HG02642 (cell line): ENCODE measurements around the gene APOOL.
A peak's percentile ranks its signal among the peaks of the same experiment; 100 is the strongest.
"Not testable (repeated sequence)": the region's sequence is repeated elsewhere in the genome, so short reads cannot be mapped to it uniquely, and the experiment has no call there.

ENCODE experiments used
- ATAC-seq: cut with Tn5 transposase; IDR thresholded peaks from one replicate; pipeline ENCODE4 v1.9.1; 2021; ENCODE audit warnings: mild to moderate bottlenecking; ENCODE audit not compliant: unreplicated experiment, poor library complexity

Gene APOOL

DNA sequence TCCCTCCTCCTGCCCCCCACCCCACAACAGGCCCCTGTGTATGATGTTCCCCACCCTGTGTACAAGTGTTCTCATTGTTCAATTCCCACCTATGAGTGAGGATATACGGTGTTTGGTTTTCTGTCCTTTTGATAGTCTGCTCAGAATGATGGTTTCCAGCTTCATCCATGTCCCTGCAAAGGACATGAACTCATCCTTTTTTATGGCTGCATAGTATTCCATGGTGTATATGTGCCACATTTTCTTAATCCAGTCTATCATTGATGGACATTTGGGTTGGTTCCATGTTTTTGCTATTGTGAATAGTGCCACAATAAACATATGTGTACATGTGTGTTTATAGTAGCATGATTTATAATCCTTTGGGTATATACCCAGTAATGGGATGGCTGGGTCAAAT lies 73.6 kb downstream of the APOOL start:
- not testable (repeated sequence) for ATAC-seq

DNA sequence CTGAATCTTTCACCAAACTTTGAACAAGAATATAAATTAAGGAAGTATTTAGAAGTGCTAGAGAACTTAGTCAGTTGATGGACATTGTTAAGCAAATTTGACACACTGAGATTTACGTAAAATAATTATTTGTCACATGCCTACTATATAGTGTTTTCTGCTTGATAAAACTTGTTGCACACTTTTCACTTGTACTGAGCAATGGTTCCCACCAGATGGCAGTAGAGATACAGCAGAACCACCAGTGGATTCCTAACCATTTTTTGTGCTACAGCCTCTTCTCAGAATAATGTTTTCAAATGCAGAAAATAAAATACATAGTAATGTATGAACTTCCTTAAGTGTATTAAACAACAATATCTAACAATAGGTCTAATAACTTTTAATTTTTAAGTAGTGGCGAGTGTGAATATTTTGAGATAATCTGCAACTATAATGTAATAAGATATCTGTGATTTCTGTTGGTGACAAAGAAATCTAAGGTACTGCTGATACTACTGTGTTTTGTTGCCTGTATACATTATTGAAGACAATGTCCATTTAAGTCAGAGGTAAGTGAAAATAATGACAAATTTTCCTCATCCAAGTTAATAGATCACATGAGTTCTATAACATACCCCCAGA lies 81.2 kb downstream of the APOOL start:
- ATAC-seq: peak; percentile 63

DNA sequence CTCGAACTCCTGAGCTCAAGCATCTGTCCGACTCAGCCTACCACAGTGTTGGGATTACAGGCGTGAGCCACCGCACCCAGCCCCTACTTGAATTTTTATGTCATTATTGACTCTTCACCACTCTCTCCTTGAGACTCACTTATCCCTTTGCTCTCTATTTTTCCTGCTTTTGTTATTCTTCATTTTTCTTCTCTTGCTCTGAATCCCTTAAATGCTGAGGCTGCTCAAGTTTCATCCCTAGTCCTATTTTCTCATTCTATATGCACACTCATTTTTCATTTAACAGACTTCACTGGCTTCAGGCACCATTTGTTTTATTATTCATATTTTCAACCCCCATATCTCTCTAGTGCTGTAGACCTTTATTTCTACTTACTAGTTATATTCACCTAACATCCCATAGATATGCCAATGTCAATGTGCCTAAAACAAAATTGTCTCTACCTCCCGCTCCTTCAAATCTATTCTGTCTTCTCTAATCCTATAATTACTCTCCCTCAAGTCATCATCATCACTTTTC lies 85.7 kb downstream of the APOOL start:
- ATAC-seq: no peak

DNA sequence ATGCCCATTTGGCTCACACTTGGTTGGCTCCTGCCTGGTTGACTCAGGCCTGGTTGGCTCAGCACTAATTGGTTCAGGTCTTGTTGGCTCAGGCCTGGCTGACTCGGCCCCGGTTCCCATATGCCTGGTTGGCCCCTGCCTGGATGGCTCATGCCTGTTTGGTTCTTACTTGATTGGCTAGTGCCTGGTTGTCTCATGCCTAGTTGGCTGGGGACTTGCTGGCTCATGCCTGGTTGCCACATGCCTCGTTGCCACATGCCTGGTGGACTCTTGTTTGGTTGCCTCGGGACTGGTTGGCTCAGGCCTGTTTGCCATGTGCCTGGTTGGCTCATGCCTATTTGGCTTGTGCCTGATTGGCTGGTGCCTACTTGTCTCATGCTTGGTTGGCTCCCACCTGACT lies 103.7 kb downstream of the APOOL start:
- no peak for ATAC-seq

DNA sequence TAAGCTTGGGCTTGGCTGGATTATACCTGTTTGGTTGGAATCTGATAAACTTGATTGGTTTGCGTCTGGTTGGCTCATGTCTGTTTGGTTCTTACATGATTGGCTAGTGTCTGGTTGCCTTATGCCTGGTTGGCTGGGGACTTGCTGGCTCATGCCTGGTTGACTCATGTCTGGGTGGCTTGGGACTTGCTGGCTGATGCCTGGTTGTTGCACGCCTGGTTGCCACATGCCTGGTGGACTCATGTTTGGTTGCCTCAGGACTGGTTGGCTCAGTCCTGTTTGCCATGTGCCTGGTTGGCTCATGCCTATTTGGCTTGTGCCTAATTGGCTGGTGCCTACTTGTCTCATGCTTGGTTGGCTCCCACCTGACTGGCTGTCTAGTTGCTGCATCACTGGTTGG lies 104.5 kb downstream of the APOOL start:
- no peak for ATAC-seq

DNA sequence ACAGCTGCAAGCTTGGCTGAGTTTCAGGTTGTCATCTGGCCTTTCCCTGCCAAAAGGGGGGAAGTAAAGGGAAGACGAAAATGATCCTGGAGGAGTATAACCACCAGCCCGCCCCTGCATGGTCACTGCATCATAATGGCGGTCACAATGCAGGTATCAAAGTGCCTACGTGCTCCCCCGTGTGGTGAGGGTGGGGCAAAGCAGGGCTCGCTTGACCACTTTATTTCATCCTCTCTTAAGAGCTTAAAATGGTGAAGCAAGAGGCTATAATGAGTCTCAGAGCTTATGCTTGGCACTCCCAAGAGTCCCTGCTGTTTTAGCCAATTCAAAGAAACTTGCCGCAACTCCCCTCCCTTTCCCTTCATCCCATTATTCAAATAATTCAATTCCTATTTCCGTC lies 105.6 kb downstream of the APOOL start:
- no peak for ATAC-seq

DNA sequence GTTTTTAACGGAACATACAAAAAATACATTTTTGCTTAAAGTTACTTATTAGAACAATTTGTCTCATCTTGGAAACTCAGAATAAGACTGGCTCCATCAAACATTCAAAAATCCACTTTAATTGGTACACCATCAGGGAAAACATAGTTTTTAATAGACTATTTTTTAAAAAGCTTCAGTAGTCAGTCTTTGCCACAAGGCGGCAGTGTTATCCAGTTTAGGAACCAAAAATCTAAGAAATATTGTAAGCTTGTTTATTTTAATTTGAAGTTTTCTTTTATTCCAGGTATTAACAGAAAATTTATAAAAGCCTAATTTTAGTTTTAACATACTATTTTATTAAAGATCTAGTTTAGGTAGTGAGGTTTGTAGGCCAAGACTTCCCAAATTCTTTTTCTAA lies 107.7 kb downstream of the APOOL start:
- no peak for ATAC-seq

DNA sequence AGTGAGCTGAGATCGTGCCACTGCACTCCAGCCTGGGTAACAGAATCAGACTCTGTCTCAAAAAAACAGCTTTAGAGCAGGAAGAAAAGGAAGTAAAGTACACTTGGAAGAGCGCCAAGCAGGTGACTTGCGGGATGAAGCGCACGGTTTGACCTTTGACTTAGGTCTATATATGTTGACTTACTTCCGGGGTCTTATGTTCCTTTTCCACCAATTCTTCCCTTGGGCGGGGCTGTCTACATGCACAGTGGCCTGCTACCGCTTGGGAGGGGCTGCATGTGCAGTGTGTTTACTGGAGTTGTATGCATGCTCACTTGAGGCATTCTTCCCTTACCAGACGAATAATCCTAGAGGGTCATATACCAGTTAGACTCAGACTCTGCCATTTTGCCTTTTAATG lies 108.6 kb downstream of the APOOL start:
- ATAC-seq: no peak

DNA sequence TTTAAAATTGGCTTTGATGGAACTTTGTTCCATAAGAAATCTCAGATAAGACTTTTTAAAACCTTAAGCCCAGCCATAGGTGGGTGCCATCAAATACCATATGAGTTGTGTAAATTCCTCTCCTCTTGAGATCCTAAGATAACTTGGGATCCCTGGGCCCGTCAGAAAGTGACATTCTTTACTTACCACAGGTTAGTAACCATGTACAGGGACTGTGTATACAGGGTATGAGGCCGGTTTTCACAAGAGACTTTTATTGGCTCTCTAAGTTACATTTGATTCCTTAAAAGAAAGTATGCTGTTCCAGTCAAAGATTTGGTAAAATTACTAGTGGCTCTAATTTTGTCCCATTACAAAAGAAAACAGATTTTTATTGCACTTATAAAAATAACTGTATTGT lies 110.1 kb downstream of the APOOL start:
- no peak for ATAC-seq

DNA sequence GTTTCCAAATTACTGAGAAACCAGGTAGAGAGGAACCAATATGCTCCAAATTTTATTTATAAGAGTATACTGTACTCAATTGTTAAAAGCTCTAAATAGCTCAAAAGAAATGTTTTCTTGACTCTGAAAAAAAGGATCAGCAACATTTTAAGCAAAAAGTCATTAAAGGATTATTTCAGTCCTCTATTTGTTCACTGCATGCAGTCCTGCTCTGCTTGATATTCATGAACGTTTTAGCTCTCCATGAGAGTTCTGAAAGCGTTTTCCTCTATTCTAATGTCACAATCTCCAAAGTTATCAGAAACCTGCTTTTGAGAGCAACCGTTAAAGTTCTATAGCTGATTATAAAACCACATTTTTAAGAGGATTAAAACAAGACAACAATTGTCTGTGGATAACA lies 110.5 kb downstream of the APOOL start:
- no peak for ATAC-seq

DNA sequence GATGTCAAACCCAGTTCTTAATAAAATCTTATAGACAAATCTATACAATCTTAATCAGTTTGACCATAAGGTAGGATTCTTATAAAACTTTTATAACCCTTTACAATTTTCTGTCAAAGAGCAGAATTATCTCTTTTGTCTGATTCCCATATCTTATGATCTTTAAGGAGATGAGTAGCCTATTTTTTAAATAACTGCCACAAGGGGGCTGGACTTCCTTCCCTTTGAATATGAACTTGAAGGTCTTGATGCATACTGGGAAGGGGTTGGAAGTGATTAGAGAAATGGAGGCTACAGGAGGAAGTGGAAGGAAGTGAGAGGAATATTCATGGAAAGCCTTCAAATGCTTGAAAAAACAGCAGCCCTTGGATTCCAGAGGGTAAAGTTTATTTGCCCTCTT lies 111.1 kb downstream of the APOOL start:
- ATAC-seq: no peak

DNA sequence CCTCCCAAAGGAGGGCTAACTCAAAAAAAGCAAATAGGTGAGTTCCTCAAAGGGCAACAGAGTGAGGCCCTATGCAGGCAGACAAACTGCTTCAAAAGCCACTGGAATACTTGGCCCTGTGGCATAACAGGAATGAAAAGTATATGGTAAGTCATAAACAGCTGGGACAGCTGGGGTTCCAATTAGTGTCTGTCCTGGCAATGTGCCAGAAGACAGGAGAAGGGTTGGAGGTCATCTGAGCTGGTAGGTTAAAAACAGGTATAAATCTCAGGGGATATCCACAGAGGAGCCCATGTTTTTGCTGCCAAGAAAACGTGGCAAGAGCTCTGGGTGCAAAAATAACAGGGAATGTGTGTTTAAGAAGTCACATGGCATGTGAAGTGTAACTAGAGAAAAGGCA lies 111.6 kb downstream of the APOOL start:
- ATAC-seq: no peak

DNA sequence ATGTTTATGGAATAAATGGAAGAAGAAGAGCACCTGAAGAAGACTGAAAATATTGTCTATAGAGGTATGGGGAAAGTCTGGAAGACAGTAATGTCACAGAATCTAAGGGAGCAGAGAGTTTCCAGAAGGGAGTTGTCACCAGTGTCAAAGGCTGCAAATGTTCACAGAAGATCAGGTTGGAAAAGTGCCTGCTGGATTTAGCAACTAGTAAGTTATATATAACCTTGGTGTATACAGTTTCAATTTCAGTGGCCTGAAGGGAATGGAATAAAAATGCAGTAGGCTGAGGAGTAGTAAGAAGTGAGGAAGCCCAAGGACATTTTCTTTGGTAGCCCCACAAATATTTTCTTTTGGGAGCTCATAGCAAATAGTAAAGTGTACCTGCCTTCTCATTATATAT lies 132.7 kb downstream of the APOOL start:
- no peak for ATAC-seq

DNA sequence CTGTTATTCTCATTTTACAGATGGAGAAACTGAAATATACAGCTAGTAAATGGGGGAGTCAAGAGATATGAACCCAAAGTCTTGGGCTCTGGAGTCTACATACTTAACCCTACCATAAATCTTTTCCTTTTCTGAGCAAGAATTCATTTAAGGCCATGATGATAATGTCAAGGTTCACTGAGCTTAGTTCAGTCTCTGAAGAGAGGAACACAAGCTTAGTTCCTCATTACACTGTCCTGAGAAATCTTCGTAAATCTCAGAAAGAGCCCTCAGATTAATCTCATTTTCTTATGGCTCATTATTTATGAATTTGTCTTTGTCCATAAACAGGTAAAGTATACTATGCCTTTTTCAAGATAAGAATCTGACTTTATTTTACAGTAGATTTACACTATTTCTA lies 135.7 kb downstream of the APOOL start:
- no peak for ATAC-seq

DNA sequence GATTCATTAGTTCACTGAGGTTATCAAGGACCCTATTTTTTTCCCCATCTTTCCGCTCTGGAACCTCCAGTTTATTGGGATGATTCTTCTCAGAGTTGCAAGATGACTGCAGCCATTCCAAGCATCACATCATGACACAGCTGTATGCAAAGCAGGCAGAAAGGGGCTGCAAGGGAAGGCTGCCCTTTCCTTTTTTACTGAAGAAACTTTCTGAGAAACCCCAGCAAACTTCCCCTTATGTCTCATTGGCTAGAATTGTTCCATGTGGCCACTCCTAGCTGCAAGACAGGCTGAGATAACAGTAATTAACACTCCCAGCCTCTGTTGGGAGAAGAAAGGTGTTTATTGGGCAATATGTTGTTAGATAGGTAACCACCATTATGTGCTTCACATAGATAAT lies 137.3 kb downstream of the APOOL start:
- ATAC-seq: peak; percentile 78
